GM12878 (cell line): Measurements from ENCODE around the gene ADGRG4. TPM values are rescaled to one million over a fixed set of nuclear protein-coding genes. Genes with fewer than 3 reads are reported as not detected.

ENCODE experiments used
- ATAC-seq: fragments of 200-7000 bp; cut with Tn5 transposase; 3 replicates; pipeline ENCODE4 v1.9.1; 2020; ENCODE audit warnings: mild to moderate bottlenecking, moderate library complexity
- BruUV-seq: library from RNA; stranded (reverse); fragments of 400-500 nt; replicated peaks from 2 replicates; lab custom pipeline; 2021; lab: Mats Ljungman, UMichigan
- CTCF ChIA-PET: fragments of 300-600 bp; sonication (Branson Sonifier 250); formaldehyde crosslinking; extraction: SDS; loops from one replicate; lab custom pipeline; 2021; ENCODE audit warnings: inconsistent platforms; lab: Yijun Ruan, JAX
- POLR2A ChIA-PET: fragments of 350-600 bp; formaldehyde crosslinking; extraction: SDS; loops from one replicate; lab custom pipeline; 2021; ENCODE audit warnings: inconsistent platforms; lab: Charles Lee
- RAD21 ChIA-PET: fragments of 300-600 bp; sonication (Branson Sonifier 250); formaldehyde crosslinking; loops from one replicate; lab custom pipeline; 2023; ENCODE audit warnings: antibody characterized with exemption; ENCODE audit not compliant: unreplicated experiment; lab: Charles Lee
- SMC1A ChIA-PET: fragments of 300-600 bp; sonication (Branson Sonifier 250); formaldehyde crosslinking; loops from one replicate; lab custom pipeline; 2023; ENCODE audit not compliant: unreplicated experiment, uncharacterized antibody; lab: Charles Lee
- DNase-seq: peaks from one replicate; pipeline ENCODE4 v3.0.0-alpha.2; 2011; ENCODE audit warnings: low read depth, low spot score
- FAIRE-seq: peaks from 3 replicates; lab custom pipeline; 2011; peaks lifted over from hg19 to GRCh38; lab: Jason Lieb, UNC
- H2AFZ ChIP-seq: 2 replicates; pipeline ENCODE4 v1.6.0; 2011; ENCODE audit warnings: low read depth, low read length, control low read depth; ENCODE audit not compliant: control insufficient read depth
- H3K27ac ChIP-seq: 2 replicates; pipeline ENCODE4 v1.5.1; 2011; ENCODE audit warnings: control low read depth; ENCODE audit not compliant: control insufficient read depth, insufficient read depth
- H3K27me3 ChIP-seq, 2 experiments: replicated peaks in 1 of 2; 2 replicates each; pipeline versions ENCODE4 v1.6.0 to v1.6.1; 2011; ENCODE audit warnings: low read length in 1 of 2; ENCODE audit not compliant: control insufficient read depth in 2 of 2, insufficient read depth in 2 of 2
- H3K36me3 ChIP-seq, 2 experiments: 2 replicates each; pipeline ENCODE4 v1.5.1; 2011; ENCODE audit warnings: low read length in 1 of 2; ENCODE audit not compliant: control insufficient read depth in 2 of 2, insufficient read depth in 2 of 2
- H3K4me1 ChIP-seq: 2 replicates; pipeline ENCODE4 v1.6.1; 2011; ENCODE audit warnings: mild to moderate bottlenecking, low read length, moderate library complexity, mixed read lengths; ENCODE audit not compliant: control insufficient read depth, insufficient read depth
- H3K4me2 ChIP-seq: 2 replicates; pipeline ENCODE4 v1.6.0; 2011; ENCODE audit warnings: control low read depth; ENCODE audit not compliant: control insufficient read depth, insufficient read depth
- H3K4me3 ChIP-seq: fragments of 200-600 bp; sonication (generic); 2 replicates; pipeline ENCODE4 v1.5.1; 2016
- H3K79me2 ChIP-seq: 2 replicates; pipeline ENCODE4 v1.6.0; 2011; ENCODE audit warnings: low read length; ENCODE audit not compliant: control insufficient read depth, insufficient read depth
- H3K9ac ChIP-seq: 2 replicates; pipeline ENCODE4 v1.8.0; 2011; ENCODE audit warnings: low read length, control low read depth, mixed read lengths; ENCODE audit not compliant: control insufficient read depth, insufficient read depth
- H3K9me3 ChIP-seq: replicated peaks from 3 replicates; pipeline ENCODE4 v1.5.1; 2011; ENCODE audit warnings: mild to moderate bottlenecking, low read length; ENCODE audit not compliant: control insufficient read depth, insufficient read depth
- H4K20me1 ChIP-seq: 2 replicates; pipeline ENCODE4 v1.6.0; 2011; ENCODE audit not compliant: control insufficient read depth, insufficient read depth
- BCL3 ChIP-seq: IDR thresholded peaks from 2 replicates; pipeline ENCODE4 v1.6.1; 2011; ENCODE audit warnings: borderline replicate concordance, low read depth, mild to moderate bottlenecking, moderate library complexity, low read length; ENCODE audit not compliant: insufficient read depth, poor library complexity, severe bottlenecking
- BMI1 ChIP-seq: fragments of 450-650 bp; IDR thresholded peaks from 2 replicates; pipeline ENCODE4 v1.6.1; 2016; ENCODE audit warnings: mild to moderate bottlenecking, moderate library complexity, borderline replicate concordance
- CBFB ChIP-seq: IDR thresholded peaks from 2 replicates; pipeline ENCODE4 v1.6.1; 2016; ENCODE audit warnings: antibody characterized with exemption, low read depth
- CEBPB ChIP-seq, 2 experiments: fragments of 150-350 bp in 1 of 2; IDR thresholded peaks; 2 replicates each; pipeline ENCODE4 v1.6.1; 2012 to 2014; ENCODE audit warnings: low read depth in 2 of 2, low read length in 2 of 2, borderline replicate concordance in 1 of 2, inconsistent platforms in 1 of 2
- CHD4 ChIP-seq: fragments of 200-600 bp; sonication (generic); IDR thresholded peaks from 2 replicates; pipeline ENCODE4 v1.6.1; 2016; ENCODE audit warnings: mild to moderate bottlenecking
- GATAD2B ChIP-seq: fragments of 450-650 bp; conservative IDR thresholded peaks from 2 replicates; pipeline ENCODE4 v1.6.1; 2017; ENCODE audit warnings: low read depth, mild to moderate bottlenecking, moderate library complexity
- POLR2AphosphoS5 ChIP-seq: IDR thresholded peaks from 2 replicates; pipeline ENCODE4 v1.6.1; 2011; ENCODE audit warnings: mild to moderate bottlenecking, low read length, inconsistent platforms
- SIN3A ChIP-seq: IDR thresholded peaks from 2 replicates; pipeline ENCODE4 v1.6.1; 2012; ENCODE audit warnings: low read depth, low read length, improper control_type of control experiment
- SMC3 ChIP-seq: IDR thresholded peaks from 2 replicates; pipeline ENCODE4 v1.6.1; 2011; ENCODE audit warnings: low read length, improper control_type of control experiment, borderline replicate concordance
- ZNF217 ChIP-seq: fragments of 450-650 bp; IDR thresholded peaks from 2 replicates; pipeline ENCODE4 v1.6.1; 2017; ENCODE audit warnings: antibody characterized with exemption, mild to moderate bottlenecking
- ZNF24 ChIP-seq: fragments of 450-650 bp; IDR thresholded peaks from 2 replicates; pipeline ENCODE4 v1.6.1; 2017; ENCODE audit warnings: antibody characterized with exemption, mild to moderate bottlenecking
- ZNF592 ChIP-seq: fragments of 450-650 bp; IDR thresholded peaks from 2 replicates; pipeline ENCODE4 v1.6.1; 2017; ENCODE audit warnings: mild to moderate bottlenecking, moderate library complexity
- WGBS: methylation state at CpG from one replicate; pipeline ENCODE4 v1.1.6; 2016; ENCODE audit warnings: low lambda C conversion rate; ENCODE audit not compliant: insufficient replicate concordance, insufficient coverage; ENCODE audit errors: missing lambda C conversion rate; 5-methylcytosine and 5-hydroxymethylcytosine counted together
- in situ Hi-C: fragments of 300-500 bp; cut with MboI; formaldehyde crosslinking; loops from 9 replicates; pipeline ENCODE4 v1.14.3; 2018; ENCODE audit warnings: mixed read lengths
- intact Hi-C: fragments of 100-400 bp; cut with micrococcal nuclease; formaldehyde crosslinking; loops from one replicate; pipeline ENCODE4 v1.14.2; 2022; ENCODE audit not compliant: unreplicated experiment
- polyA plus RNA-seq, 11 experiments: library from polyadenylated mRNA; depleted of rRNA in 4 of 11; unstranded in 6 of 11; stranded (reverse) in 5 of 11; fragments of >200 nt; fragmentation: Nextera tagmentation in 4 of 11; fragmentation: Illumina TruSeq in 1 of 11; extraction: Ambion mirVana in 4 of 11; extraction: Trizol in 1 of 11; gene quantifications; 1 replicate in 1 of 11; 2 replicates in 10 of 11; pipeline versions ENCODE4 v1.2.1 to v1.2.3, GENCODE V29; 2011 to 2016; ENCODE audit warnings: inconsistent platforms in 2 of 11, missing spikeins in 2 of 11, low read depth in 1 of 11
- total RNA-seq, 4 experiments: library from RNA; depleted of rRNA in 3 of 4; stranded (reverse); fragments of >200 nt in 3 of 4; fragmentation: Illumina TruSeq in 1 of 4; extraction: Trizol in 1 of 4; gene quantifications; 2 replicates each; pipeline versions ENCODE4 v1.2.1 to v1.2.3, GENCODE V29; 2013 to 2021

Gene ADGRG4
- total and polyA plus RNA-seq, 10 of the 15 experiments (the other 5 are each of a cell fraction or from before 2014, with no cell fraction given), result not detected

- 44% methylated on average over 2 of the region's 2 CpGs for WGBS
- in situ Hi-C loops, result no loop called here
Observed at GRCh38 chrX:136291824-136292223, 8.9 kb upstream of the ADGRG4 start.

More at GRCh38 chrX:136291824-136292223, 8.9 kb upstream of the ADGRG4 start:
- no peaks in the 10 kb centered on the region for H3K27me3 ChIP-seq
- H3K36me3 ChIP-seq, result no peaks in the 10 kb centered on the region
- intact Hi-C loops, result no loop called here
- no peak overlapping the region for H3K9ac ChIP-seq
- SMC1A ChIA-PET, result no interaction called here
- no peaks in the 10 kb centered on the region for H3K9me3 ChIP-seq
- H3K4me3 ChIP-seq, result no peak overlapping the region
- no peak for TF ChIP-seq GATAD2B
- TF ChIP-seq SIN3A, result no peak
- no peak for TF ChIP-seq ZNF592
- no peak for TF ChIP-seq BCL3
- TF ChIP-seq SMC3, result no peak
- TF ChIP-seq CEBPB (IDR thresholded peaks at IDR 0.05; ENCODE audit: borderline replicate concordance in 1 of 2, low read depth in 2 of 2, low read length in 2 of 2), result no peak
- no peak for TF ChIP-seq CHD4
- no peak for TF ChIP-seq POLR2AphosphoS5
- TF ChIP-seq ZNF24, result no peak
- no peak for TF ChIP-seq ZNF217
- no peak for TF ChIP-seq BMI1
- no peak for TF ChIP-seq CBFB
- TF ChIP-seq, all 136 proteins: peak for 0
- no TSS peak for BruUV-seq
- CTCF ChIA-PET, result no interaction called here
- no peaks in the 10 kb centered on the region for H3K79me2 ChIP-seq
- ATAC-seq, result no peak
- no peak overlapping the region for H3K4me2 ChIP-seq
- no peak for FAIRE-seq
- no peak overlapping the region for H2AFZ ChIP-seq
- no peaks in the 10 kb centered on the region for H4K20me1 ChIP-seq
- H3K27ac ChIP-seq, result no peak overlapping the region
- POLR2A ChIA-PET, result no interaction called here
- no peaks in the 10 kb centered on the region for H3K4me1 ChIP-seq
- no peak for DNase-seq
- RAD21 ChIA-PET, result no interaction called here
